ENCODE data around the gene TSPOAP1.

- TF ChIP-seq CTCF (IDR thresholded peaks at IDR 0.05) = no peak
- no peak for TF ChIP-seq EP300 (IDR thresholded peaks at IDR 0.05)
- TF ChIP-seq POLR2A (IDR thresholded peaks at IDR 0.05) = no peak
Measured at GRCh38 chr17:58307468-58308172, 21.0 kb downstream of the TSPOAP1 start.

Data from tibial nerve (tissue), 4 donors.